IPS DF 6.9 (cell line): Measurements from ENCODE around the gene TMEM123.

Experiments used
- DNase-seq: peaks from one replicate; pipeline ENCODE4 v3.0.0-alpha.2; 2013; ENCODE audit warnings: low read depth, low spot score
- H3K27ac ChIP-seq: one replicate; pipeline ENCODE4 v1.5.1; 2013; ENCODE audit warnings: low read length, control low read depth
- H3K27me3 ChIP-seq: 2 replicates; pipeline ENCODE4 v1.6.1; 2013; ENCODE audit warnings: mild to moderate bottlenecking, low read length; ENCODE audit not compliant: control insufficient read depth, insufficient read depth
- H3K36me3 ChIP-seq: 2 replicates; pipeline ENCODE4 v1.6.1; 2013; ENCODE audit warnings: low read length; ENCODE audit not compliant: control insufficient read depth, insufficient read depth
- H3K4me1 ChIP-seq: 2 replicates; pipeline ENCODE4 v1.6.1; 2013; ENCODE audit warnings: low read length; ENCODE audit not compliant: control insufficient read depth, insufficient read depth
- H3K4me3 ChIP-seq: 2 replicates; pipeline ENCODE4 v1.5.1; 2013; ENCODE audit warnings: mild to moderate bottlenecking, low read length
- H3K9me3 ChIP-seq: 2 replicates; pipeline ENCODE4 v1.6.1; 2013; ENCODE audit warnings: low read length, inconsistent platforms; ENCODE audit not compliant: control insufficient read depth, insufficient read depth
- WGBS: extraction: QIAGEN DNeasy Blood & Tissue Kit; methylation state at CpG from one replicate; pipeline ENCODE4 v1.1.7; 2013; ENCODE audit warnings: mixed read lengths, missing lambda C conversion rate; ENCODE audit not compliant: insufficient read length, insufficient coverage; 5-methylcytosine and 5-hydroxymethylcytosine counted together

Gene TMEM123

GRCh38 chr11:102387043-102387781, 65.4 kb downstream of the TMEM123 start:
- no peaks in the 10 kb centered on the region for H3K9me3 ChIP-seq
- no peaks in the 10 kb centered on the region for H3K27me3 ChIP-seq
- H3K36me3 ChIP-seq = peaks cover 4% of the 10 kb centered on the region; the same call in 1 of the 2 replicates
- H3K4me1 ChIP-seq = no peaks in the 10 kb centered on the region
- no peak for DNase-seq
- no peak overlapping the region for H3K27ac ChIP-seq
- no peak overlapping the region for H3K4me3 ChIP-seq
- WGBS = no CpG with 5 or more reads among the region's 8 CpGs

- Histone ChIP-seq H3K36me3 (peaks cover 4% of the 10 kb centered on the region; the same call in 1 of the 2 replicates), H3K4me1 (no peaks in the 10 kb centered on the region), H3K4me3 (no peak overlapping the region), H3K9me3 (no peaks in the 10 kb centered on the region), H3K27ac (no peak overlapping the region), H3K27me3 (no peaks in the 10 kb centered on the region)
- no CpG with 5 or more reads among the region's 2 CpGs for WGBS
- no peak for DNase-seq
Measured at GRCh38 chr11:102386136-102386734, 66.3 kb downstream of the TMEM123 start.

GRCh38 chr11:102385085-102386007, 67.2 kb downstream of the TMEM123 start:
- Histone ChIP-seq H3K27ac (no peak overlapping the region), H3K4me1 (no peaks in the 10 kb centered on the region), H3K27me3 (no peaks in the 10 kb centered on the region), H3K9me3 (no peaks in the 10 kb centered on the region), H3K36me3 (peaks cover 4% of the 10 kb centered on the region; the same call in 1 of the 2 replicates), H3K4me3 (no peak overlapping the region)
- WGBS = no CpG with 5 or more reads among the region's 5 CpGs
- DNase-seq = no peak

- no peaks in the 10 kb centered on the region for H3K9me3 ChIP-seq
- H3K27ac ChIP-seq = no peak overlapping the region
- H3K36me3 ChIP-seq = peaks cover 4% of the 10 kb centered on the region; the same call in 1 of the 2 replicates
- no CpG with 5 or more reads among the region's 15 CpGs for WGBS
- no peak overlapping the region for H3K4me3 ChIP-seq
- no peaks in the 10 kb centered on the region for H3K4me1 ChIP-seq
- DNase-seq = no peak
- H3K27me3 ChIP-seq = no peaks in the 10 kb centered on the region
Measured at GRCh38 chr11:102384419-102385079, 68.0 kb downstream of the TMEM123 start.

GRCh38 chr11:102383839-102384238, 68.7 kb downstream of the TMEM123 start:
- Histone ChIP-seq H3K27me3 (no peaks in the 10 kb centered on the region), H3K9me3 (no peaks in the 10 kb centered on the region), H3K4me1 (no peaks in the 10 kb centered on the region), H3K27ac (no peak overlapping the region), H3K4me3 (no peak overlapping the region), H3K36me3 (peaks cover 4% of the 10 kb centered on the region; the same call in 1 of the 2 replicates)
- DNase-seq = no peak
- WGBS = 100% methylated on average over 1 of the region's 3 CpGs

GRCh38 chr11:102382384-102382783, 70.2 kb downstream of the TMEM123 start:
- Histone ChIP-seq H3K27me3 (no peaks in the 10 kb centered on the region), H3K36me3 (peaks cover 4% of the 10 kb centered on the region; the same call in 1 of the 2 replicates), H3K27ac (no peak overlapping the region), H3K9me3 (no peaks in the 10 kb centered on the region), H3K4me1 (no peaks in the 10 kb centered on the region), H3K4me3 (no peak overlapping the region)
- DNase-seq = no peak
- WGBS = no CpG with 5 or more reads among the region's 3 CpGs

- Histone ChIP-seq H3K27ac (no peak overlapping the region), H3K4me1 (0 out of 2 replicates have a peak, but pooled peaks cover 1% of the 10 kb centered on the region), H3K4me3 (no peak overlapping the region), H3K9me3 (no peaks in the 10 kb centered on the region), H3K27me3 (no peaks in the 10 kb centered on the region), H3K36me3 (no peaks in the 10 kb centered on the region)
- DNase-seq = no peak
Measured at GRCh38 chr11:102378818-102379217, 73.7 kb downstream of the TMEM123 start.

GRCh38 chr11:102377891-102378290, 74.7 kb downstream of the TMEM123 start:
- no peak overlapping the region for H3K4me3 ChIP-seq
- no peak overlapping the region for H3K27ac ChIP-seq
- H3K36me3 ChIP-seq = no peaks in the 10 kb centered on the region
- no CpG with 5 or more reads among the region's 2 CpGs for WGBS
- H3K27me3 ChIP-seq = no peaks in the 10 kb centered on the region
- H3K4me1 ChIP-seq = 0 out of 2 replicates have a peak, but pooled peaks cover 1% of the 10 kb centered on the region
- DNase-seq = no peak
- no peaks in the 10 kb centered on the region for H3K9me3 ChIP-seq

- Histone ChIP-seq H3K36me3 (no peaks in the 10 kb centered on the region), H3K9me3 (no peaks in the 10 kb centered on the region), H3K27ac (no peak overlapping the region), H3K4me1 (0 out of 2 replicates have a peak, but pooled peaks cover 1% of the 10 kb centered on the region), H3K4me3 (no peak overlapping the region), H3K27me3 (no peaks in the 10 kb centered on the region)
- WGBS = 100% methylated on average over 1 of the region's 5 CpGs
- no peak for DNase-seq
Measured at GRCh38 chr11:102375720-102376399, 76.7 kb downstream of the TMEM123 start.
